Trophoblast cell (in vitro differentiated cells and primary cell): ENCODE results near the gene CSF2RB.

ENCODE experiments used
- DNase-seq, 2 donors: peaks; one replicate each; pipeline ENCODE4 v3.0.0-alpha.2; 2016
- H2AFZ ChIP-seq: 2 replicates; pipeline ENCODE4 v1.6.1; 2013; ENCODE audit warnings: low read length, moderate library complexity, mild to moderate bottlenecking; ENCODE audit not compliant: insufficient read depth, poor library complexity
- H2AK5ac ChIP-seq: 2 replicates; pipeline ENCODE4 v1.6.1; 2013; ENCODE audit warnings: mild to moderate bottlenecking, low read length
- H2BK120ac ChIP-seq: 2 replicates; pipeline ENCODE4 v1.6.1; 2013; ENCODE audit warnings: low read length, mild to moderate bottlenecking, moderate library complexity; ENCODE audit not compliant: insufficient read depth, poor library complexity
- H2BK12ac ChIP-seq: 2 replicates; pipeline ENCODE4 v1.6.1; 2013; ENCODE audit warnings: mild to moderate bottlenecking, low read length, moderate library complexity
- H2BK5ac ChIP-seq: 2 replicates; pipeline ENCODE4 v1.6.1; 2013; ENCODE audit warnings: low read length, low read depth, moderate library complexity, mild to moderate bottlenecking; ENCODE audit not compliant: poor library complexity
- H3K14ac ChIP-seq: 2 replicates; pipeline ENCODE4 v1.6.1; 2013; ENCODE audit warnings: mild to moderate bottlenecking, low read length
- H3K18ac ChIP-seq: 2 replicates; pipeline ENCODE4 v1.6.1; 2013; ENCODE audit warnings: mild to moderate bottlenecking, low read length
- H3K23ac ChIP-seq: 2 replicates; pipeline ENCODE4 v1.6.1; 2013; ENCODE audit warnings: low read length
- H3K27ac ChIP-seq: 2 replicates; pipeline ENCODE4 v1.5.1; 2013; ENCODE audit warnings: low read depth, mild to moderate bottlenecking, inconsistent platforms, low read length, moderate library complexity
- H3K27me3 ChIP-seq: 2 replicates; pipeline ENCODE4 v1.6.1; 2013; ENCODE audit warnings: inconsistent platforms, mild to moderate bottlenecking, low read length, moderate library complexity; ENCODE audit not compliant: insufficient read depth
- H3K36me3 ChIP-seq, 2 experiments: 1 replicate in 1 of 2; 2 replicates in 1 of 2; pipeline ENCODE4 v1.6.1; 2013; ENCODE audit warnings: low read length in 2 of 2, mild to moderate bottlenecking in 2 of 2, moderate library complexity in 1 of 2; ENCODE audit not compliant: insufficient read depth in 2 of 2, control insufficient read depth in 1 of 2
- H3K4ac ChIP-seq: 2 replicates; pipeline ENCODE4 v1.6.1; 2013; ENCODE audit warnings: low read depth, mild to moderate bottlenecking, low read length, moderate library complexity
- H3K4me1 ChIP-seq, 2 experiments: 1 replicate in 1 of 2; 2 replicates in 1 of 2; pipeline ENCODE4 v1.6.1; 2013; ENCODE audit warnings: low read length in 2 of 2, mild to moderate bottlenecking in 2 of 2, moderate library complexity in 1 of 2; ENCODE audit not compliant: insufficient read depth in 2 of 2, control insufficient read depth in 1 of 2
- H3K4me2 ChIP-seq: 2 replicates; pipeline ENCODE4 v1.6.1; 2013; ENCODE audit warnings: inconsistent platforms, mild to moderate bottlenecking, low read length, moderate library complexity
- H3K4me3 ChIP-seq: 2 replicates; pipeline ENCODE4 v1.5.1; 2013; ENCODE audit warnings: mild to moderate bottlenecking, low read depth, low read length, inconsistent platforms
- H3K79me1 ChIP-seq: one replicate; pipeline ENCODE4 v1.6.1; 2013; ENCODE audit warnings: low read length
- H3K79me2 ChIP-seq: 2 replicates; pipeline ENCODE4 v1.6.1; 2013; ENCODE audit warnings: low read length, mild to moderate bottlenecking; ENCODE audit not compliant: control insufficient read depth, insufficient read depth, poor library complexity
- H3K9ac ChIP-seq: 2 replicates; pipeline ENCODE4 v1.6.1; 2013; ENCODE audit warnings: mild to moderate bottlenecking, low read length
- H3K9me3 ChIP-seq: 2 replicates; pipeline ENCODE4 v1.6.1; 2013; ENCODE audit warnings: low read depth, mild to moderate bottlenecking, control low read depth, inconsistent platforms, low read length; ENCODE audit not compliant: insufficient read depth
- H4K12ac ChIP-seq: 2 replicates; pipeline ENCODE4 v1.6.1; 2013; ENCODE audit warnings: low read depth, mild to moderate bottlenecking, low read length, moderate library complexity
- H4K8ac ChIP-seq: 2 replicates; pipeline ENCODE4 v1.6.1; 2013; ENCODE audit warnings: low read depth, mild to moderate bottlenecking, low read length, moderate library complexity
- H4K91ac ChIP-seq: one replicate; pipeline ENCODE4 v1.6.1; 2013; ENCODE audit warnings: low read depth, mild to moderate bottlenecking, low read length, moderate library complexity
- WGBS: extraction: QIAGEN DNeasy Blood & Tissue Kit; methylation state at CpG from one replicate; pipeline ENCODE4 v1.1.7; 2013; ENCODE audit warnings: missing lambda C conversion rate; ENCODE audit not compliant: insufficient read length, insufficient coverage; ENCODE audit errors: extremely low coverage; 5-methylcytosine and 5-hydroxymethylcytosine counted together

CSF2RB gene

GRCh38 chr22:36925388-36926290 lies 12.2 kb downstream of the CSF2RB start:
- Histone ChIP-seq H4K12ac (no peak overlapping the region), H2BK5ac (peak overlapping the region; percentile 5), H2AK5ac (no peak overlapping the region), H3K36me3 (no peaks in the 10 kb centered on the region), H4K91ac (peak overlapping the region; percentile 69), H3K9me3 (peaks cover 3% of the 10 kb centered on the region), H3K4me3 (no peak overlapping the region), H3K4ac (no peak overlapping the region), H3K23ac (no peak overlapping the region), H3K27me3 (no peaks in the 10 kb centered on the region), H3K79me2 (peaks cover 10% of the 10 kb centered on the region), H3K4me1 (peaks cover 24 to 27% of the 10 kb centered on the region in 2 experiments), H3K9ac (no peak overlapping the region), H2BK120ac (peak overlapping the region; percentile 35), H3K4me2 (no peak overlapping the region), H3K79me1 (peaks cover 47% of the 10 kb centered on the region), H2BK12ac (peak overlapping the region; percentile 23), H2AFZ (no peak overlapping the region), H4K8ac (peak overlapping the region; percentile 19), H3K14ac (peak overlapping the region; percentile 16), H3K27ac (peak overlapping the region; percentile 36), H3K18ac (no peak overlapping the region)
- DNase-seq, result peak; percentile 99
- no CpG with 5 or more reads among the region's 19 CpGs for WGBS

- Histone ChIP-seq H3K18ac (no peak overlapping the region), H3K14ac (peak overlapping the region; percentile 16), H2BK12ac (no peak overlapping the region), H3K4me1 (peaks cover 24 to 27% of the 10 kb centered on the region in 2 experiments), H3K4ac (no peak overlapping the region), H3K9ac (no peak overlapping the region), H3K79me1 (peaks cover 47% of the 10 kb centered on the region), H3K9me3 (peaks cover 2% of the 10 kb centered on the region), H2AK5ac (no peak overlapping the region), H3K36me3 (no peaks in the 10 kb centered on the region), H3K27ac (no peak overlapping the region), H2BK120ac (peak overlapping the region; percentile 35), H2BK5ac (no peak overlapping the region), H3K4me2 (no peak overlapping the region), H3K27me3 (no peaks in the 10 kb centered on the region), H2AFZ (no peak overlapping the region), H4K12ac (no peak overlapping the region), H4K8ac (peak overlapping the region; percentile 19), H3K79me2 (peaks cover 10% of the 10 kb centered on the region), H3K23ac (no peak overlapping the region), H3K4me3 (no peak overlapping the region), H4K91ac (peak overlapping the region; percentile 69)
- WGBS, result no CpG with 5 or more reads among the region's 6 CpGs
- peak; percentile 33 to 72 for DNase-seq
Measured at GRCh38 chr22:36926309-36926708, 12.9 kb downstream of the CSF2RB start.

DNA sequence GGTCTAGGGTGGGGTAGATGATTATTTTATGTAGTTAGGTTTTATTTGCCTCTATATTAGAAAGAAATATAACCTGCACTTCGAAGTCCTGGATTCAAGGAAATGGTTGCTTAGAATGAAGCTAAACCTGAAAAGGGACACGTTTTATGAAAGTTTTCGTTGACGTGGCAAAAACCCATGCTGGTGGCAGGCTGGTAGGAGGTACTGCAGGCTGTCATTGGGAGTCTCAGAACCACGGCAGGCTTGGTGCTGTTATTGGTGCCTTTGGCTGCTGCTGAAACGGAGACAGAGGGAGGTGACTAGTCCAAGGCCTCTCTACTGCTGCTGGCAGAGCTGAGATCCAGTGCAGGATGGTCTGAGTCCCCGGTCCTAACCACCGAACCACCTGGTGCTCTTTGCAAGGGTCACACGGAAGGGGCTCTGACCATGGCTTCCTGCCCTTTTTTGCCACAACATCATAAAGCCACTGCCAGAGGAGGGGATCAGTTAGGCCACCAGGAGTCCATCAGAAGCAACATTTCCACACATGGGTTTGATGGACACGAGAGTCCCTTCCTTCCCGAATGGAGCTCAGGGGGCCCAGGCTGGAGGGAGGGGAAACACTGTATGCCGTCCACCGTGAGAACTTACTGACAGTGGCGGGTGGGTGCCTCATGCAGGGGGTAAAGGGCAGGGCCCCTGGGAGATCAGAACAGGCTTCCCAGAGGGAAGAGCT lies 13.4 kb downstream of the CSF2RB start:
- H3K4me2 ChIP-seq, result no peak overlapping the region
- peak overlapping the region; percentile 21 for H3K14ac ChIP-seq
- H3K27me3 ChIP-seq, result no peaks in the 10 kb centered on the region
- no peak overlapping the region for H3K27ac ChIP-seq
- H3K4me1 ChIP-seq, result peaks cover 19 to 21% of the 10 kb centered on the region in 2 experiments
- no peak overlapping the region for H3K4ac ChIP-seq
- peak; percentile 91 to 97 for DNase-seq
- peaks cover 7% of the 10 kb centered on the region for H3K79me2 ChIP-seq
- H2BK5ac ChIP-seq, result no peak overlapping the region
- H2BK12ac ChIP-seq, result peak overlapping the region; percentile 20
- peak overlapping the region; percentile 49 for H2BK120ac ChIP-seq
- H3K79me1 ChIP-seq, result peaks cover 43% of the 10 kb centered on the region
- H3K23ac ChIP-seq, result no peak overlapping the region
- no peak overlapping the region for H4K12ac ChIP-seq
- no peak overlapping the region for H3K9ac ChIP-seq
- H2AK5ac ChIP-seq, result peak overlapping the region; percentile 13
- H4K8ac ChIP-seq, result peak overlapping the region; percentile 43
- H3K4me3 ChIP-seq, result no peak overlapping the region
- no CpG with 5 or more reads among the region's 14 CpGs for WGBS
- H2AFZ ChIP-seq, result no peak overlapping the region
- H3K18ac ChIP-seq, result peak overlapping the region; percentile 26
- no peaks in the 10 kb centered on the region for H3K9me3 ChIP-seq
- no peaks in the 10 kb centered on the region for H3K36me3 ChIP-seq
- peak overlapping the region; percentile 69 for H4K91ac ChIP-seq

GRCh38 chr22:36927671-36928070 lies 14.2 kb downstream of the CSF2RB start:
- H4K8ac ChIP-seq, result peak overlapping the region; percentile 34
- no peak overlapping the region for H2AK5ac ChIP-seq
- peaks cover 3% of the 10 kb centered on the region for H3K79me2 ChIP-seq
- H4K12ac ChIP-seq, result no peak overlapping the region
- H3K36me3 ChIP-seq, result no peaks in the 10 kb centered on the region
- no peak overlapping the region for H2AFZ ChIP-seq
- H3K79me1 ChIP-seq, result peaks cover 37% of the 10 kb centered on the region
- peaks cover under 1% of the 10 kb centered on the region for H3K9me3 ChIP-seq
- H3K27ac ChIP-seq, result no peak overlapping the region
- H3K4ac ChIP-seq, result no peak overlapping the region
- DNase-seq, result peak; percentile 64 to 80
- H2BK120ac ChIP-seq, result peak overlapping the region; percentile 49
- H3K23ac ChIP-seq, result no peak overlapping the region
- WGBS, result no CpG with 5 or more reads among the region's 3 CpGs
- peaks cover 12 to 15% of the 10 kb centered on the region in 2 experiments for H3K4me1 ChIP-seq
- H3K27me3 ChIP-seq, result no peaks in the 10 kb centered on the region
- H3K9ac ChIP-seq, result no peak overlapping the region
- H3K14ac ChIP-seq, result no peak overlapping the region
- H2BK12ac ChIP-seq, result no peak overlapping the region
- peak overlapping the region; percentile 43 for H2BK5ac ChIP-seq
- no peak overlapping the region for H3K4me3 ChIP-seq
- no peak overlapping the region for H3K4me2 ChIP-seq
- H4K91ac ChIP-seq, result peak overlapping the region; percentile 78
- no peak overlapping the region for H3K18ac ChIP-seq
